Tongue (tissue), 2 donors: ENCODE results near the gene HAPSTR1. TPM values are rescaled to one million over a fixed set of nuclear protein-coding genes. Genes with fewer than 3 reads are reported as not detected.

ENCODE experiments used
- DNase-seq: peaks from one replicate; pipeline ENCODE4 v3.0.0-alpha.2; 2015
- total RNA-seq: library from RNA; depleted of rRNA; stranded (reverse); fragments of >200 nt; gene quantifications from one replicate; pipeline ENCODE4 v1.2.3, GENCODE V29; 2014

The HAPSTR1 gene
- total RNA-seq, 1 donor from 2014 or later, result 83.2 TPM

- no peak for DNase-seq
These were observed 33.0 kb downstream of the HAPSTR1 start for GRCh38 chr16:9124444-9124843.

GRCh38 chr16:9124908-9125584 is 33.6 kb downstream of the HAPSTR1 start:
- DNase-seq, result no peak

GRCh38 chr16:9125658-9126505 is 34.4 kb downstream of the HAPSTR1 start:
- no peak for DNase-seq

GRCh38 chr16:9126609-9127008 is 35.2 kb downstream of the HAPSTR1 start:
- DNase-seq, result no peak

GRCh38 chr16:9128346-9129342 is 37.2 kb downstream of the HAPSTR1 start:
- no peak for DNase-seq

- no peak for DNase-seq
These were observed 42.9 kb downstream of the HAPSTR1 start for GRCh38 chr16:9134306-9134705.

GRCh38 chr16:9134739-9135138 is 43.3 kb downstream of the HAPSTR1 start:
- DNase-seq, result peak; percentile 60

- DNase-seq, result no peak
These were observed 44.4 kb downstream of the HAPSTR1 start for GRCh38 chr16:9135797-9136196.

GRCh38 chr16:9136596-9136995 is 45.2 kb downstream of the HAPSTR1 start:
- DNase-seq, result no peak

- DNase-seq, result no peak
These were observed 46.7 kb downstream of the HAPSTR1 start for GRCh38 chr16:9138021-9138680.

GRCh38 chr16:9138731-9139501 is 47.5 kb downstream of the HAPSTR1 start:
- DNase-seq, result peak; percentile 81

- no peak for DNase-seq
These were observed 48.5 kb downstream of the HAPSTR1 start for GRCh38 chr16:9139965-9140364.

Other genes starting within 250 kb of the HAPSTR1 start
- 78.0 TPM for gene CARHSP1, start 222.6 kb upstream of the HAPSTR1 start, total RNA-seq
- gene LITAFD, start 209.3 kb upstream of the HAPSTR1 start, total RNA-seq, result not detected
- gene USP7, start 127.7 kb upstream of the HAPSTR1 start, total RNA-seq, result 103 TPM